HG03175 (cell line): Measurements from ENCODE around the gene CPXM2.

Experiments used
- ATAC-seq: cut with Tn5 transposase; IDR thresholded peaks from one replicate; pipeline ENCODE4 v1.9.1; 2021; ENCODE audit warnings: mild to moderate bottlenecking, moderate library complexity; ENCODE audit not compliant: unreplicated experiment

The CPXM2 gene

DNA sequence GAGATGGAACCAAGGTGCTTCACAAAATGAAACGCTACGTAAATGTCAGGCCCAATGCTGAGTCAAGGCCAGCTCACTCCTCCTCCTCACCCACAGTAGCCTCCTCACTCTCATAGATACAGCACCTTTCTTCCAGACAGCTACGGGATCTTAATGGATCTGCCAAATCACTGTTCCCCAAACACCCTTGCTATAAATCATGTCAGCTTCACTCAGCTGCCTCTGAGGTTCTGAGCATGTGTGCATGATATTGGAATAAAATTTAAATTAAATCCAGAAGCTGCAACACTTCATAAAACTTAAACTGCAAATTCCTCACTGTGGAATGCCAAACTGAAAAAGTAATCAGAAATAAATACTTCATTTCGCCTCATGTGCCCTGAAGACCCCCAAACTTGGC, 14.7 kb upstream of the CPXM2 start:
- ATAC-seq: no peak

DNA sequence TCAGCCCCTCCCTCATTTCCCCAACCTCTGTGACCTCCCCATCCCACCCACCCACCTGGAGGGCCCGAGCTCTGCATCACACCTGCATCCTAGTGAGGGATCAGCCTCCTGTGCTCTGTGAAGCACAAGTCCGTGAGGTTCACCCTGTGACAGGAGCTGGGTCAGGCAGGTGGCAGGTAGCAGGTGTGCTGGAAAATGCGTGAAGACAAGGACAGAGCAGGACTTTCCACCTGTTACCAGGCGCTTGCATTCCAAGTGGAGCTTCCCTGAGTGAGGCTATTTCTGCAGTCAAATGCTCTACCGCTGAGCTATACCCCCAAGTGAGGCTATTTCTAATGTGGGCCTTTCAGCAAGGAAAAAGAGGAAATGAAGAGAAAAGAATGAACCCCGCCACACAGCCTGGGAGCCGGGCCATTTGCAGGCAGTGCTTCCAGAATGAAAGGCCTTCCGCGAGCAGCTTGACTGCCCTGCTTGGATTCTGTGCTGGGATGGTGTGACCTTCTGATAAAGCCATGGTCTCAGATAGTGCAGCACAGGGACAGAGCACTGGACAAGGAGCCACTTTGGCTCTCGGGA, 13.3 kb upstream of the CPXM2 start:
- no peak for ATAC-seq

DNA sequence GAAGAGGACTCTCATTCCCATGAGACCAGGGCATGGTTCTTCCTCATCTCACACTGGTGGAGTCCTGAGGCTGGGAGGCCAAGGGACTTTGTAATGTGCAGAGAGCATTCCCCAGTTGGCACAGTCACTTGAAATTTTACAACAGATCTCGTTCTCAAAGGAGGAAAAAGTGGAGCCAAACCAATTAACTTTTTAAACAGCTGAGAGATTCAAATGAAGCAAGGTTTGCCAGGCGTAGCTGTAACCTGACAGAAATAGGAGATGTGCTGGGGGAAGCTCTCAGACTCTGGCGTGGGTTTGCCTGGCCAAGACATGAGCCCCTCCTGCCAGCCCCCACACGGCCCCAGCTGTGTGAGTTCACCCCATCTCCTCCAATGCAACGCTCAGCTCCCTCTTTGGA, 12.0 kb upstream of the CPXM2 start:
- no peak for ATAC-seq

DNA sequence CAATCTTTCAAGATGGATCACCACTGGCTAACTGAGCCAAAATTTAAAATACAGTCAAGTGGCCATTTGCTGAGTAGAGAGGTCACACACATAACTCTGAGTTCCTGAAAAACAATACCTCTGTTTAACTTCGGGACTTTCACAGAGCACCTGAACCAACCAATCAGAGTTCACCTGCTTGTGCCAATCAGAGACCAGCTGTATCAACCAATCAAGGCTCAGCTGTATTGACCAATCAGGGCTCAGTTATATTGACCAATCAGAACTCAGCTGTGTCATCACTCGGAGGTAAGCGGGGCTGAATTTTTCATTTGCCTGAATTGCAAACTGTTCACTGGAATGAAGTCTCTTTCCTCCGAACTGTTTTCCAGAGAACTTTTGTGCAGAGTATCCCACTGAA, 10.0 kb upstream of the CPXM2 start:
- ATAC-seq: no peak

DNA sequence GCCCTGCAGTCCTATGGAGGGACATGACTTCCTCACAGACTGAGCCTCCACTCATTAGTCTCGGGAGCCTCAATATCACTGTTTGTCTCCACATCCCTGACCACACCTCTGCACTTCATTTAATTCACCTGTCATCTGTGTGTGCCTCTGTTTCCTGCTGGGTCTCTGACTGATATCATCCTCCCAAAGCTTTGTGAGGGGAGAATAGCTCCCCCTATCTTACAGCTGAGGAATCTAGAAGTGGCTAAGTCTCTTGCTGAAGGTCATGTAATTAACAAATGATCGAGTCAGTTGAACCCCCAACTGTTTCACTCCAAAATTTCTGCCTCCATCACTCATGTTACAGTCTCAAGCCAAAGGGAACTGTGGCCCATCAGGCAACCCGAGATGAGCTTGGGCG, 5.5 kb upstream of the CPXM2 start:
- ATAC-seq: no peak

DNA sequence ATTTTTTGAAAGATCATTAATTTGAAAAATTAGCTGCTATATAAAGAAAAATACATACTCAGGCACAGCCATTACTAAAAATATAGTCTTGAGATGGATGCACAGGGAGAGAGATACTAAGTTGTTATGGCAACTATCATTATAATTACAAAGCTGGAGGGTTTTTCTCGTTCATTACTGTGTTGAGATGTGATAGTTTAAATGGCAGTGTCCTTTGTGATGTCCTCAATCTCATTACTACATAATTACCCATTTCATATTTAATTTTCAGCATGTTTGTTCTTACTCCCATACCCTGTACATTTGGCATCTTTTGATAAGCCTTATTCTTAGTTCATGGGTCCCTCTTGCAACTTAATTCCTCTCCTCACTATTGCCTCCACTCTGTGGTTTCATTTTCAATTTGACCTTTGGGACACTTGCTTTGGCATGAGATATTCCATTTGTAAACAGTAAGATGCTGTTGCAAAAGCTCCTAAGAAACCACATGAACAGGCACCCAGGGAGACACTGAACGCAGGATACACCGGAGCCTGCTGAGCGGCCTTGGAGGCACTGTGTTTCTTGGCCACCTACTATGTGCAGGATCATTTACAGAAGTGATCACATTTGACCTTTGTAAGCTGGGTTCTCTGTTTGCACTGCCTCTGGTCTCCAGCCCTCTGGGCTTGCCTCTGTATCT, 4.8 kb upstream of the CPXM2 start:
- ATAC-seq: no peak

DNA sequence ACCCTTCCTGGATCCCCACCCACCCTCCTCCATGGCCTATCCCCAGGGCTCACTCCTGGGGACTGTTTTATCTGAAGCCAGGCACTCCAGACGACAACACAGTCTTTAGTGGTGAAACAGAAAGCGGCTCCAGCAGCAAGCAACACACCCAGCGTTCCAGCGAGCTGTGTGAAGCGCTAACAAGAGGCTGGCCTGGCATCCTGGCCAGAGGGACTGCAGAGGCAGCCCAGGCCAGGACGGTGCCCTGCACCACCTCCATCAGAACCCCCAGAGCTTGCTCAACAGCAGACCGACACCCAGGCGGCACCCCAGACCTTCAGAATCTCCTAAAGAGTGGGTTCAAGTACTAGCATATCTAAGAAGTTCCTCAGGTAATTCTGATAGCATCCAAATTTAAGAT, 2.0 kb upstream of the CPXM2 start:
- ATAC-seq: no peak

DNA sequence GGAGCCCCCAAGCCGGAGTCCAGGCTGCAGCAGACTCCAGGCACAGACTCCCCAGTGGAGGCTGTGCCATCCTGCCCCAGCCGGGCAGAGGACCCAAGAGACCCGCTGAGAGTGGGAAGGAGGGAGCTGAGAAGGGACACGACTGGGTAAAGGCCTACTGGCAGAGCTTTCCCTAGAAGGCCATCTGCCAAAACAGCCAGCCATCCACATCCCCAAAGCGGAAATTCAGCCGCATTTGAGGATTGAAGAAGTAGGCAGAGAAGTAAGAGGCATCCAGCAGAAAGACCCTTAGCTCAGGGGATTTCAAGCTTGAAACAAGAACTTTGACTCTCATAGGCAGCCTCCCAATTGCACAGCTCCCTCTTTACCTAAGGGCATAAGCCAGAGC, 857 bp downstream of the CPXM2 start:
- ATAC-seq: no peak

DNA sequence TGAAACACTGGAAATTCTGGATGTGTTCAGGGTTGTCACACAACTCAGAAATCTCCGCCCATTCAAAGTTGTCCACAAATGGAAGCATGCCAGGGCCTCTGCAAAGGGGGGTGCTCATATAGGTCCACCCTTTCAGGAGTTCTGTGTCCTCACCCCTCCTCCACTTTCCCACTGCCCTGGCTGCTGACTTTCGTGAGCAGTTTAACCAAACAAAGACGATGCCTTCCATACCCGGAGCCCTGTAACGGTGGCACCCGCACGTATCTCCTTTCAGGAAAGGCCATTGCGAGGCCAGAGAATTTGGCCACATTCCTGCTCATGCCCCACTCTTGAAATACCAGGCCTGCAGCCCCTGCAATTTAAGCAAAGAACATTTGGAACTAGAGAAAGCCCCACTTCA, 1.4 kb downstream of the CPXM2 start:
- no peak for ATAC-seq

DNA sequence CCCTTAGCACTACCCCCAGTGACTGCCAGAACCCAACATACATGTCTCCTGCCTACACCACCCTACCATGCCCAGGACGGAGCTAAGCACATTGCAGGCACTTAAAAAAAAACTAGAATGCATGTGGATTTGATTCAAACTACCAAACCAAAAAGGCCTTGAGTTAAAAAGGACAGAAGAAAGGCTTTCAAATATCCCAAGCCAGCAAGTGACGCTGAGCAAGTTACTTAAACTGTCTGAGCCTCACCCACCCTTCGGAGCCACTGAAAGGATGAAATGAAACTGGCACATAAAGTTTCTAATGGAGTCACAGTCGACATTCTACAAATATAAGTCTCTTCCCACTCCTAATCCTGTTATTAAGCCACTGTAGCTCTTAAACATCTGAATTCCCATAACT, 1.8 kb downstream of the CPXM2 start:
- ATAC-seq: no peak

DNA sequence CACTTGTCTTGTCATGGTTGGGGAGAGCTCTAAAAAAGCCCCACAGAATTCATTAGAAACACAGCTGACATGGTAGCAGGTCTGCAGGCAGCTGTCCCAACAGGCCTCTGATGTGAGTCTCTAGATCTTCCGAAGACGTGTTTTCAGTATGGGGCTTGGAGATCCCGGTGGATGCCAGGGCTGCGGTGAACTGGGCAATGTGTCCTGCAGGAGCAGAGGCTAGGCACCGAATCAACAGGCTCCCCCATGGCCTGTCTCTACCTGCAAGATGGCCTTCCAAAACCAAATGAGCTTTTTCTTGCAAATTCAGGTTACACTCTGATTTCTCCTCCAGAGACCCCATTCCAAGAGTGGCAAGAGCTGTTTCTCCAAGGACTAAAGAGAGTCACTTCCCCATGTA, 2.9 kb downstream of the CPXM2 start:
- ATAC-seq: no peak

DNA sequence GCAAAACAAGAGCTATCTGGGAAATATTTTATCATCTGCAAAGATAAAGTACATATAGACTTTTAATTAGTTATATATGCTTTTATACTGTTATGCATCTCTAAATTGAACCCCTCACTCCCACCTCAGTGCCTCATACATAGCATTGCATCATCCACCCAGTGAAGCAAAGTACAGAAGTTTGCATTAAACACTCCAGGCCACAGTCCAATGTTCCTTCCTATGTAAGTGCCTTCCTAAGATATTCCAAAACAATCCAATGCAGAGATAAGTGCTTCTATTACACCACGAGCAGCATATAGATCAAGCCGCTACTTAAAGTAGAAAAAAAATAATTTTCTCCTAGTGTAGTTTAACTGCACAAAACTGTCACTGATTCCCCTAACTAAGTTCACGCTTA, 3.4 kb downstream of the CPXM2 start:
- no peak for ATAC-seq

DNA sequence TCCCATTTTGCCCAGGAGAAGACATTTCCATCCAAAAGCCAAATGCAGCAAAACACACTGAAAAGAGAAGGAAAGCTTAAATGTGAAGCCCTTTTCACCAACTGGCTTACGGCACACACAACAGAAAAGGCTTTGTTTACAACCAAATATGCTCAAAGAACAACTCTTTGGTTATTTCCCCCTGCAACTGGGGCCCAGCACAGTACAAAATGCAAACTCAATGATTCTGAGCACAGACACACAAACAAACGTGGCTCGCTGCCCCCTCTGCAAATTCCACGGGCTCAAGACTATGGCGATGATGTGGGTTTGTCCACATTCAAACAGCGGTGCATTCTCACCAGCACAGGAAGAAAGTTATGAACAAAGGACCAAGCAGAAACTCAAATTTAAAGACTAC, 5.3 kb downstream of the CPXM2 start:
- ATAC-seq: no peak

DNA sequence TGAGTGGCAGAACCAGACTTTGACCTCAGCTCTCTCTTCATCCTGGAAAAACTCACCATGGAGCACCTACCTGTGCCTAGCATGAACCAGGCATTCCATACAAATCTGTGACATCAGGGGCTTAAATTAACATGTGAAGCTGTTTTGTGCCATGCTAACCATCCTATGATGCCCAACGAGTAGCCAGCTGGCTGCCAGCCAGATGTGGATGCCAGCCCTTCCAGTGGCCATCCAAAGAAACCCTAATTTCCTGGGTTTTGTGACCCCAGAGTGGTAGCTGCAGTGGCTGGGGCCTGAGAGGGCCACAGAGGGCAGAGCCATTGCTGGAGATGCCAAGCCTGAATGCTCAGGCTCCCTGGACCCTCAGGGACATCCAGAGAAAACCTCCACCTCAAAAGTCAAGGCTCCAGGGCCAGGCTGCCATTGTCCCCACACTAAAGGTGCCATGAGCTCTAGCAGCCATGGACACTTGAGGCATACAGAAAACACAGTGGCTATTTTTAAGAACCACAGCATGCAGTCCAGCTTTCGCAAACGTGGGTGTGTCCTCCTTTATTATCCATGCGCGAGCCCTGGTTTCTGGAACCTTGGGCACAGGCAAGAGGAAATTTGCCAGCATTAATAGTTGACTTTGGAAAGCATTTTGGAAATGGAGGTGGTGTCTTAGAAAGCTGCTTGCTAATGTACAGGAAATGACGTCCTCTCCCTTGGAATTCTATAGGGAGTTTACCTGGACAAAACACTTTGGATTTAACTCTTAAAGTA, 6.0 kb downstream of the CPXM2 start:
- ATAC-seq: no peak

DNA sequence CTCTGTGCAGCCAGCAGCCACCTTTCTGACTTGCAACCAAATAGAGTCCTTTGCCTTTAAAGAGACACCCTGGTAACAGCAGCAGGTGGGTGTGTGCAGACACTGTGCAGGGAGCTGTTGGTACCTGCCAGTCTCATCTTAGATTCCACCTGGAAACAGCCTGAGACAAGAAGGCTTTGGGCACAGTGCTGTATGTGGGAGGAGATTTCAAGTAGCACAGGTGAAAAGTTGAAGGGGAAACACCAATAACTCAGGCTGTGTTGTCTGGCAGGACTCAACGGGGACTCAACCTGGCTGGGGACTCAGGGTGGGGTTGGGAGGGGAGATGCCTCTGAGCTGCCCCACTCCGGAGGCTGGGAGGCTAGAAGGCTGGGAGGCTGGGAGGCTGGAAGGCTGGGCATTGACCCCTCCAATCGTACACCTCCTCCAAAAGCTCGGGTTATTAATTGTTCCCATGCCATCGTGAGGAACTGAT, 6.7 kb downstream of the CPXM2 start:
- no peak for ATAC-seq

DNA sequence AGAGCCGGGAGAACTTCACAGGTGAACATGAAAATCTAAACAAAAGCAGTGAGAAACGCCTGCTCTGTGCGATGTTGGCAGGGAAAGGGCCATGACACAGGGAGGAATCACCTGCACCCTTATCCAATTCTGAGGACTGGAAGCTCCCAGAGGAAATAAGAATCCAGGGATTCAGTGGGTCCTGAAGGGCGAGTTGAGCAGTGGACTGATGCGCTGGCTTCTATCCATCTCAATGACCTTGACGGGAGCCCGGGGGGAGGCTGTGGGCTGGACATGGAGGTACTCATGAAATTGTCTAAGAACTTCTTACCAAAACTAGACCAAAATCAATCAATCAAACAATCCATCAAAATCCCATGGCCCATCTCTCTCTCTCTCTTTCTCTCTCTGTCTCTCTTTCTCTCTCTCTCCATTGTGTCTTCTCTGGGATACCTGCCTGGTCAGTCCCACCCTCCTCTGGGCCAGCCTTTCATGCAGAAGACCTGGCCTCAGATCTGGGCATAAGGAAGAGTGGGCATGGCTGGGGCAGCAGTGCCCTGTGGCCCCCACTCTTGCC, 7.2 kb downstream of the CPXM2 start:
- ATAC-seq: no peak

DNA sequence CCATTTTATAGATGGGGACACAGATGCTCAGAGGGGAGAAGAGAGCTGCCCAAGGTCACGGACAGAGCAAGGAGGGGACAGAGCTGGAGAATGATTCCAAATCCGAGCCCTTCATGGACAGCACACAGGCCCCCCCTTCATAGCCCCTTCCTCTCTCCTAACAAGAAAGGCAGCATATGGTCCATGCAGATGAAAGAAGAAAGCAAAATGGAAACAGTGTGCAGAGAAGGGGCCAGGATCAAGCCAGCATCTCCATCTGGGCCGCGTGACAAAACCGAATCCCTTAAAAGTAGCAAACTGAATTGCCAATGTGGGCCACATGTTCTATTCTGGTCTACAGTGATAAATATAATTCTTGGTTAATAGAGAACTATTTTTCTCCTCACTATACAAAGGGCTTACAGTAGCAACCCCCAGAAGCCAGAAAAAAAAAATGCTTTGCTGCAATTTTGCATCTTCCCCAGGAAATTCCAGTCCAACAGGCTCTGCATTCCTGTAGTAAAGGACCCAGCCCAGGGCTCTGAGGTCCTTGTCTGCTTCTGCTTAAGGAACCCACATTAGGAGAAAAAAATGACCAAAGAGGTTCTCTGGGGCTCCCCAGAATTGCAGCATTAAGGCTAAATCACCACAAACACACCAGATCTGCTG, 7.8 kb downstream of the CPXM2 start:
- no peak for ATAC-seq

DNA sequence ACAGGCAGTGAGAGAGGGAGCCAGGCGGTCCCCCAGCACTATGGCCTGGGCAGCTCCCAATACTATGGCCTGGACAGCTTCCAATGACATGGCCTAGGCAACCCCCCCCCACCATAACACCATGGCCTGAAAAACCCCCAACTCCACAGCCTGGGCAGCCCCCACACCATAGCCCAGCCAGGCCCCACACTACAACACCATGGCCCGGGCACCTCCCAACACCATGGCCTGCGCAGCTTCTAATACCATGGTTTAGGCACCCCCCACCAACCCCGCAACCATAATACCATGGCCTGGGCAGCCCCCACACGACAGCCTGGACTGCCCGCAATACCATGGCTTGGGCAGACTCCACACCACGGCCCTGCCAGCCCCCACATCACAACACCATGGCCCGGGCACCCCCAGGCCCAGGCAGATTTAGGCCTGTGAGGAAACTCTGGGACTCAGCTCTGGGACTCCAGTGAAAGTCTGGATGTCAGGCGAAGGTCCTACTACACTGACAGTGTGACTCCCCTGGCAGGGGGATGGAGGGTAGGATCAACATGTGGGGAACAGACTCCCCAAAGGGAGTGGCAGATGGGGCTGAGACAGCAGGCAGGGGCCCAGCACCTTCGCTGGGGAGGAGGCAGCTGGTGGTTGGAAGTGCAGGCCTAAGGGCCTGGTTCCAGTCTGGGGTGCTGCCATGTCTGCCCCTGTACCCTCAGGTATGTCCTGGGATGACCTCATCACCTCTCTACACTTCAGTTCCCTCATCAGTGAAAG, 8.7 kb downstream of the CPXM2 start:
- no peak for ATAC-seq

DNA sequence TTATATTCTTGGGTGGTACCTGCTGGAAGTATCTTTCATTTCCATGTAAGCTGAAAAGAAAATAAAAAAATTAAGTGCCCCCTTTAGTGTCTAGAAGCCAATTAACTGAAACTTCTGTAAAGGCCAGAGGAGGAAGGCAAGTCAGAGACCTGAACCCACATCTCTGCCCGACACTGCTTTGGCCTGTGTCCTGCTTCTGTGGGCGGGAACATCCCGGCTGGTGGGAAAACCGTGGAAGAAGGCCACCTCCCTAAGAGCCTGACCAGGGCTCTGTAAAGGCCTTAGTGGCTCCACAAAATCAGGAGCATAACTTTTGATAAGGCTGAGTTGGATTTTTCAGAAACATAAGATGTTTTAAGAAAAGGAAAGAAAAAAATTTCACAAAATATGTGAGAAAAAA, 9.4 kb downstream of the CPXM2 start:
- no peak for ATAC-seq

DNA sequence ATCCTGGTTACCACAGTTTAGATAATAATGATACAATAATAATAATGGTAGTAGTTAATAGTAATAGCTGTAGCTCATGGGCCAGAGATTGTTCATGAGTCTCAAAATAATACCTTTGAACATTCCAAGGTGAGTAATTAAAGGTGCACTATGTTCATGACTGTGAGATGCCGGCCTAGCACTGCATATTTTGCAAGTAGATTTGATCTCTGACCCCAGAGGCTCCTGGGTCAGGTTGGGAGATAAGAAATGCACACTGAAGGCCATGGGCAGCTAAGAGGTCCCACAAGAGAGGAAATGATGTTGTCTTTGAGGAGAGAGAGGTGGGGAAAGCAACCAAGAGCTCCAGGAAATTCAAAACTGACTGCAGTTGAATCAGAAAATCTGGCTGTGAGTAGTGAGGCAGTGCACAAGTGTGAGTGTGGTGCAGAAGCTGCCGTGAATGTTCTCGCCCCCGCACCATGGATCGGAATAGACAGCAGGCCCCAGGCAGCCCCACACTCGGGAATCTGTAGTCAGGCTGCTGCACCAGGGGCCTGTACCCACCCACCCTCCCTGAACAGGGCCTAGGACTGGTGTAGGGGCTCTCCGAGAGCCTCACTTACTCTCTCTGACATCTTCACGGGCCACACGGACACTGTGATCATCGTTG, 11.9 kb downstream of the CPXM2 start:
- ATAC-seq: no peak
